Measurements from ENCODE around the gene DDX51. TPM values are rescaled to one million over a fixed set of nuclear protein-coding genes. Genes with fewer than 3 reads are reported as not detected.

Gene DDX51
- total RNA-seq, 1 experiment from 2014 or later = 16.2 TPM

DNA sequence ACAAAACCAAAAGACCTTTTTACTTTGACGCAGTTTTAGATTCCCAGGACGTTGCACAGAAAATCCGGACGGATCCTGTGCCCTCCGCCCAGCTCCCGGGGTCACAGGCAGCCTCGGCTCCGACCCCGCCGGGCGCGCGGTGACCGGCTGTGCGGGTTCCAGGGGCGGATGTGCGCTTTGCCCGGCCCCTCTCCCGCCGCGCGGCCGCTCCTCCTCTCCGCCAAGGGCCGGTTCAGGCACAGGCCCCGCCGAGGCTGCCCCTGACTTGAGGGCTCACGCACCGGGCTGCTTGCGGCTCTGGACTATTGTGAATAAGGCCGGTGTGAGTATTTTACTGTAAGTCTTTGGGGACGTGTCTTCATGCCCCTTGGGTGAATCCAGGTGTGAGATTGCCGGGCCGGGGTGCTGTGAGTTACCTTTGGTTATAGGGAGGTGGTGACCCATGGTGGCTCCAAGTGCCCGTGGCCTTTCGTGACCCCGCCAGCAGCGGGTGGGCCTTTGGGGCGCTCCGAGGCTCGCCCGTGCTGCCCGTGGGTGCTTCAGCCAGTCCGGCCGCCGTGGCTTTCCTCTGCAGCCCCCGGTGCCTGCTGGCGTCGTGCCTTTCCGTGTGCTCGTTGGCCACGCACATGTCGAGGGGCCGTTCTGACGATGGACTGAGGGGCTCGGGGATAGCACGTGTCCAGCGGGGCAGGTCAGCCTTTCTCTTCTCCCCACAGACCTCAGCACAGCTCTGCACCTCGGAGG is 46.1 kb upstream of the DDX51 start:
- Histone ChIP-seq H4K20me1 (ENCODE audit: insufficient read depth) (no peaks in the 10 kb centered on the region), H3K9me3 (ENCODE audit: insufficient read depth, low read depth) (no peaks in the 10 kb centered on the region), H3K4me3 (no peak overlapping the region), H3K36me3 (ENCODE audit: low read depth) (no peaks in the 10 kb centered on the region), H3K9me2 (ENCODE audit: insufficient read depth) (no peaks in the 10 kb centered on the region), H3K27me3 (ENCODE audit: insufficient read depth, low read depth) (peaks cover 100% of the 10 kb centered on the region), H3K4me1 (replicated peaks; ENCODE audit: insufficient read depth) (no peaks in the 10 kb centered on the region), H3K79me2 (ENCODE audit: low read depth) (no peaks in the 10 kb centered on the region), H2AFZ (no peak overlapping the region), H3F3A (ENCODE audit: insufficient read depth, low read depth) (no peaks in the 10 kb centered on the region), H3K27ac (no peak overlapping the region), H3K4me2 (0 out of 2 replicates have a peak overlapping the region, but pooled peaks have one; percentile 16)
- intact Hi-C loops (cut with micrococcal nuclease; ENCODE audit: unreplicated experiment) = no loop called here
- TSS peak; percentile 59 for BruUV-seq (replicated peaks)
- DNase-seq = no peak
- ChIA-PET CTCF (no interaction called here), POLR2A (ENCODE audit: unreplicated experiment) (no interaction called here)
- no peak for TF ChIP-seq CTCF (conservative IDR thresholded peaks at IDR 0.05)
- TF ChIP-seq EZH2 (IDR thresholded peaks at IDR 0.05; ENCODE audit: low read depth) = no peak

GRCh38 chr12:132189378-132190011 is 45.4 kb upstream of the DDX51 start:
- H3K4me1 ChIP-seq (replicated peaks; ENCODE audit: insufficient read depth) = no peaks in the 10 kb centered on the region
- BruUV-seq (replicated peaks) = no TSS peak
- no peak for TF ChIP-seq CTCF (conservative IDR thresholded peaks at IDR 0.05)
- no peak for TF ChIP-seq EZH2 (IDR thresholded peaks at IDR 0.05; ENCODE audit: low read depth)
- H3K4me2 ChIP-seq = 0 out of 2 replicates have a peak overlapping the region, but pooled peaks have one; percentile 16
- DNase-seq = peak in 1 of 2 experiments; percentile 92
- H3K9me3 ChIP-seq (ENCODE audit: insufficient read depth, low read depth) = no peaks in the 10 kb centered on the region
- peaks cover 100% of the 10 kb centered on the region for H3K27me3 ChIP-seq (ENCODE audit: insufficient read depth, low read depth)
- H3F3A ChIP-seq (ENCODE audit: insufficient read depth, low read depth) = no peaks in the 10 kb centered on the region
- CTCF ChIA-PET = interaction anchor here (0.6 kb wide), 1 partner anchor 241 kb away, joined by 3 read pairs; no protein-coding TSS in a partner anchor
- no peaks in the 10 kb centered on the region for H3K36me3 ChIP-seq (ENCODE audit: low read depth)
- no peaks in the 10 kb centered on the region for H3K9me2 ChIP-seq (ENCODE audit: insufficient read depth)
- POLR2A ChIA-PET (ENCODE audit: unreplicated experiment) = interaction anchor here (0.6 kb wide), 1 partner anchor 241 kb away, joined by 4 read pairs; no protein-coding TSS in a partner anchor
- H4K20me1 ChIP-seq (ENCODE audit: insufficient read depth) = no peaks in the 10 kb centered on the region
- no peak overlapping the region for H3K4me3 ChIP-seq
- H2AFZ ChIP-seq = no peak overlapping the region
- intact Hi-C loops (cut with micrococcal nuclease; ENCODE audit: unreplicated experiment) = no loop called here
- no peaks in the 10 kb centered on the region for H3K79me2 ChIP-seq (ENCODE audit: low read depth)
- H3K27ac ChIP-seq = no peak overlapping the region

DNA sequence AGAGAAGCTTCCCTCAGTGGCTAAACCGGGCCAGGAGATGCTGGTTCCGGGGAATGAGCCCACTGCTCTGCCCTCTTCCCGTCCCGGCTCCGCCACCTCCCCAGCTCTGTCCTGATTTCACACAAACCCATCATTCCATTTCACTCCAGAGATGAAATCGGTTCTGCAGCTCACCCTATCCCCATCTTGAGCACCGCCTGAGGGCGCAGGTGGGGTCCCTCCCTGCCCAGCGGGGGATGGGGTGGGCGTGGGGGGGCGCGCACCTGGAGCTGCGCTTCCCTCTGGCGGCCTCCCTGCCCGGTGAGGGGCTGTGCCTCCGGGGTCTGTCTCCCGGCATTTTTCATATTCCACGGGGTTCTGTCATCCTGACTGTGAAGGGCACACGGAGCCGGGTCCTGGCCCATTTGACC is 44.8 kb upstream of the DDX51 start:
- H2AFZ ChIP-seq = no peak overlapping the region
- CTCF ChIA-PET = interaction anchor here (0.6 kb wide), 1 partner anchor 241 kb away, joined by 3 read pairs; no protein-coding TSS in a partner anchor

More for the DNA sequence above, 44.8 kb upstream of the DDX51 start:
- no peak overlapping the region for H3K4me2 ChIP-seq
- no peaks in the 10 kb centered on the region for H3K4me1 ChIP-seq (replicated peaks; ENCODE audit: insufficient read depth)
- H3K27ac ChIP-seq = no peak overlapping the region
- H3K79me2 ChIP-seq (ENCODE audit: low read depth) = no peaks in the 10 kb centered on the region
- H4K20me1 ChIP-seq (ENCODE audit: insufficient read depth) = no peaks in the 10 kb centered on the region
- BruUV-seq (replicated peaks) = no TSS peak
- H3K9me2 ChIP-seq (ENCODE audit: insufficient read depth) = no peaks in the 10 kb centered on the region
- no peaks in the 10 kb centered on the region for H3K36me3 ChIP-seq (ENCODE audit: low read depth)
- no peaks in the 10 kb centered on the region for H3F3A ChIP-seq (ENCODE audit: insufficient read depth, low read depth)
- H3K27me3 ChIP-seq (ENCODE audit: insufficient read depth, low read depth) = peaks cover 100% of the 10 kb centered on the region
- intact Hi-C loops (cut with micrococcal nuclease; ENCODE audit: unreplicated experiment) = no loop called here
- no peaks in the 10 kb centered on the region for H3K9me3 ChIP-seq (ENCODE audit: insufficient read depth, low read depth)
- no peak overlapping the region for H3K4me3 ChIP-seq
- DNase-seq = no peak
- POLR2A ChIA-PET (ENCODE audit: unreplicated experiment) = interaction anchor here (0.6 kb wide), 1 partner anchor 240 kb away, joined by 4 read pairs; no protein-coding TSS in a partner anchor
- TF ChIP-seq EZH2 (IDR thresholded peaks at IDR 0.05; ENCODE audit: low read depth) = no peak
- no peak for TF ChIP-seq CTCF (conservative IDR thresholded peaks at IDR 0.05)

Data from PC-9 (cell line).